Activated naive CD8-positive, alpha-beta T cell treated with anti-CD3 and anti-CD28 coated beads for 36 hours (primary cell): ENCODE measurements around the gene RAC2. TPM values are rescaled to one million over a fixed set of nuclear protein-coding genes. Genes with fewer than 3 reads are reported as not detected.
A peak's percentile ranks its signal among the peaks of the same experiment; 100 is the strongest.

Experiments
- DNase-seq: peaks from one replicate; pipeline ENCODE4 v3.0.0; 2021
- H3K27ac Mint-ChIP-seq: one replicate; pipeline ENCODE4 v1.8.0; 2022; ENCODE audit warnings: mild to moderate bottlenecking, moderate library complexity, mixed read lengths
- H3K27me3 Mint-ChIP-seq: one replicate; pipeline ENCODE4 v1.8.0; 2022; ENCODE audit warnings: mild to moderate bottlenecking, mixed read lengths
- H3K36me3 Mint-ChIP-seq: one replicate; pipeline ENCODE4 v1.8.0; 2021; ENCODE audit warnings: mild to moderate bottlenecking, mixed read lengths
- H3K4me1 Mint-ChIP-seq: one replicate; pipeline ENCODE4 v1.8.0; 2021; ENCODE audit warnings: mixed read lengths
- H3K4me3 Mint-ChIP-seq: one replicate; pipeline ENCODE4 v1.8.0; 2022; ENCODE audit warnings: mild to moderate bottlenecking, moderate library complexity, mixed read lengths
- H3K9me3 Mint-ChIP-seq: one replicate; pipeline ENCODE4 v1.8.0; 2022; ENCODE audit warnings: mixed read lengths
- total RNA-seq, 2 experiments: library from RNA; stranded (reverse); gene quantifications; one replicate each; pipeline ENCODE4 v1.2.3, GENCODE V29; 2021

RAC2 gene
- total RNA-seq, 2 experiments from 2014 or later: 518 to 528 TPM

DNA sequence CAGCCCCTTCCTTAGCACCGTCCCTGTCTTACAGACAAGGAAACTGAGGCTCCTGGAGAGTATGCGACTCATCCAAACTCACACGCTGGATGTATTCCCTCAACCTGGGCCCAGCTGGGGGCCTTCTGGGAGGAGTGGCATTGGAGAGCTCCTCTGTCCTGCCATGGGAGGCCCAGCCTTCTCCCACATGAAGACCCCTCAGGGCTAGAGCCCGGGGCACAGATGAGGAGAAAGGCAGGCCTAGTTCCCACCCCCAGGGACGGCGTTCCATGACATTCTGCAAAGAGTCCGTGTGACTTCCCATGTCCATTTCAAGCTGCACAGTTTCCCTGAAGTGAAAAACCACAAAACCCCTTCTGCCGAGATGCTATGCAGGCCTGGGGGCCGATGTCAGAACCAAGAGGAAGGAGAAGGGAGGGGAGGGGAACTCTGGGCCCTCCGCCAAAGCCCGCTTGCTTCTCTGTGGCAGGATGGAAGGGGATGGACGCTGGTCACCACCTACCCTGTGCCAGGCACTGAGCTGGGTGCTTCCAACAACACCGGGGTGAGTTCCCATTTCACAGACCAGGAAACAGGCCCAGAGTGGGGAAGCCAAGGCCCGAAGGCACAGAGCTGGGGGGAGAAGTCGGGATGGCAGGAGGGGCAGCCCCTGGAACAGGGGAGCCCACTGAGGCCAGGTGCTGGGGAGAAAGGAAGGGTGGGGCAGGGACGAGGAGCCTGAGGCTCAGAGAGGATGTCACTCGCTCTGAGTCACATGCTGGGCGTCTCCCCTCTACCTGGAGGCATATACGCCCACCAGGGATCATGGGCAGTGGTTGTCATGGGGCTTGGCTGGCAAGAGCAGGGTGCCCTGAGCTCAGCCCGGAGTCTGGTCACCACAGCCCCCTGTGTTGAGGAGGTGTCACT, 15.7 kb downstream of the RAC2 start:
- Mint-ChIP-seq H3K27me3 (no peaks in the 10 kb centered on the region), H3K9me3 (peaks cover 4% of the 10 kb centered on the region), H3K4me3 (peak overlapping the region; percentile 78), H3K36me3 (peaks cover 80% of the 10 kb centered on the region), H3K4me1 (peaks cover 89% of the 10 kb centered on the region), H3K27ac (peak overlapping the region; percentile 95)
- DNase-seq: peak; percentile 63

DNA sequence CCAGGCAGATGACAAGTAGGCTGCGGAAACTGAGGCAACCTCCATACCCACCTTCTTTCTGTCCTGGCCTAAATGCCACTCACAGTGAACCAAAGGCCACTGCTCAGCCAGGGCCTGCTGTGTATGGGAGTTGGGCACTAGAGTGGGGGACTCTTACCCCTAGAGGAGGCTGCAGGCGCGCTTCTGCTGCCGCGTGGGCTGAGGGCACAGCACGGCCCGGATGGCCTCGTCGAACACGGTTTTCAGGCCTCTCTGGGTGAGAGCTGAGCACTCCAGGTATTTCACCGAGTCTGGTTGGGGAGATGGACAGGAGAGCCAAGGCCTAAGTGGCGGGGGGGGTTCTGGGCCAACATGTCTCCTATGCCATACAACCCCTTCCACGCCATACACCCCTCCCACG, 17.6 kb downstream of the RAC2 start:
- H3K4me1 Mint-ChIP-seq: peaks cover 87% of the 10 kb centered on the region
- no peaks in the 10 kb centered on the region for H3K27me3 Mint-ChIP-seq
- DNase-seq: peak; percentile 50
- peaks cover 82% of the 10 kb centered on the region for H3K36me3 Mint-ChIP-seq
- H3K4me3 Mint-ChIP-seq: peak overlapping the region; percentile 62
- H3K27ac Mint-ChIP-seq: peak overlapping the region; percentile 98
- H3K9me3 Mint-ChIP-seq: peaks cover 10% of the 10 kb centered on the region

DNA sequence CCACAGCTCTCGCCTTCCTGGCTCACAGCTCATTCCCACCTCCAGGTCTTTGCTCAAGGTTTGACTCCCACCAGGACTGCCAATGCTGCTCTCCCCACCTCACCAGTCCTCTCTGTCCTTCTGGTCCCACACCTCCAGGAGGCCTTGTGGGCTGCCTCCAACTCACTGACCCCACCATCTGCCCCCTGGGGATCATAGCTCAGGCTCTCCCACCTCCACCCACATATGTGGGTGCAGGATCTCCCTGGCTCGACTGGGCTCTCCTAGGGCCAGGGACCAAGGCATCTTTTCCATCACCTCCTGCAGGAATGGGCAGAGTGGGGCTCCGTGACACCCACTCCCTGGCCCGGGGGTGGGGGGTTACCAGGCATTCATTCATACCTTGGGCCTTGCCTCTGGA, 18.0 kb downstream of the RAC2 start:
- peak overlapping the region; percentile 98 for H3K27ac Mint-ChIP-seq
- H3K27me3 Mint-ChIP-seq: no peaks in the 10 kb centered on the region
- H3K4me3 Mint-ChIP-seq: no peak overlapping the region
- H3K9me3 Mint-ChIP-seq: peaks cover 14% of the 10 kb centered on the region
- DNase-seq: no peak
- H3K4me1 Mint-ChIP-seq: peaks cover 87% of the 10 kb centered on the region
- H3K36me3 Mint-ChIP-seq: peaks cover 82% of the 10 kb centered on the region

DNA sequence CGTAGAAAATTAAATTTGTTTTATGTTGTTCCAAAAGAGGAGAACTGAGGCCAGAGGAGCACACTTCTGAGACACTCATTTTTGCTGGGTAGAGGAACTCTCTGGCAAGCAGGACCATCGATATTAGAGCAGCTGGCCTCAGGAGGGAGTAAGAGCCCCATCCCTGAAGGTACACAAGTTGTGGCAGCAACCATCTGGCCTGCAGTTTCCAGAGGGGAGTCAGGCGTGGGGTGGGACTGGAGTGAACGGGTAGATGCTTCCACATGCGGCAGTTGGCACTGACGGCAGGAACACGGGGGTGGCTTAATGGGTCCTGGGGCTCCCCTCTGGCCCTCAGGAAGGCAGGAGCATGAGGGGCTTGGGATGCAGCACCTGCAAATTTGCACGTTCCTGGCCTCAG, 18.6 kb downstream of the RAC2 start:
- Mint-ChIP-seq H3K4me1 (peaks cover 87% of the 10 kb centered on the region), H3K27me3 (no peaks in the 10 kb centered on the region), H3K36me3 (peaks cover 83% of the 10 kb centered on the region), H3K27ac (peak overlapping the region; percentile 98), H3K4me3 (no peak overlapping the region), H3K9me3 (peaks cover 19% of the 10 kb centered on the region)
- DNase-seq: no peak

DNA sequence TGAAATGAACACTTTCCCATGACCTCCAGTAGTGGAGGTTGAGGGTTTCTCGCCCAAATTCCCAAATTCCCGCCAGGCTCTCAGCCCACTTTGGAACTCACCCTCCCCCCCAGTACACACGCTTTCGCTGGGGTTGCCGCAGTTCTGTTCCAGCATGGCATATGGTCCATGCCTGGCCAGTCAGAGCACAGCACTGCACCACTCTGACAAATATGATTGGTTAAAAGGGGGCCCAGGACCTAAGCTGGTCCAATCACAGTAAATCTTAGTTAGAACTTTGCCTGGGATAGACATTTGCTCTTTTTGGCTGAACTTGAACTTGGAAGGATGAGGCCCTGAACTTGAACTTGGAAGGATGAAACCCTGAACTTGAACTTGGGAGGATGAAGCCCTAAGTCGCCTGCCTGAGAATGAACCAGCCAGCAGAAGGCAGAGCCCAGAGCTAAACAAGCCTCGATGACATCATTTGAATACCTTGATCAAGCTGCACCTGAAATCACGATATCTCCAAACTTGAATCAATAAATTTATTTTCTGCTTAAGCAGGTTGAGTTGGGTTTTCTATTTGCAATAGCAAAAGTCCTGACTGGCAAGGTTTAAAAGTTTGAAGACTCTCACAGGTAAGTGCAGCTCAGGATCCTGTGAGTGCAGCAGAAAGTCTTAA, 19.2 kb downstream of the RAC2 start:
- H3K27ac Mint-ChIP-seq: peak overlapping the region; percentile 98
- H3K4me1 Mint-ChIP-seq: peaks cover 87% of the 10 kb centered on the region
- peaks cover 19% of the 10 kb centered on the region for H3K9me3 Mint-ChIP-seq
- peaks cover 84% of the 10 kb centered on the region for H3K36me3 Mint-ChIP-seq
- DNase-seq: no peak
- H3K27me3 Mint-ChIP-seq: no peaks in the 10 kb centered on the region
- H3K4me3 Mint-ChIP-seq: no peak overlapping the region

DNA sequence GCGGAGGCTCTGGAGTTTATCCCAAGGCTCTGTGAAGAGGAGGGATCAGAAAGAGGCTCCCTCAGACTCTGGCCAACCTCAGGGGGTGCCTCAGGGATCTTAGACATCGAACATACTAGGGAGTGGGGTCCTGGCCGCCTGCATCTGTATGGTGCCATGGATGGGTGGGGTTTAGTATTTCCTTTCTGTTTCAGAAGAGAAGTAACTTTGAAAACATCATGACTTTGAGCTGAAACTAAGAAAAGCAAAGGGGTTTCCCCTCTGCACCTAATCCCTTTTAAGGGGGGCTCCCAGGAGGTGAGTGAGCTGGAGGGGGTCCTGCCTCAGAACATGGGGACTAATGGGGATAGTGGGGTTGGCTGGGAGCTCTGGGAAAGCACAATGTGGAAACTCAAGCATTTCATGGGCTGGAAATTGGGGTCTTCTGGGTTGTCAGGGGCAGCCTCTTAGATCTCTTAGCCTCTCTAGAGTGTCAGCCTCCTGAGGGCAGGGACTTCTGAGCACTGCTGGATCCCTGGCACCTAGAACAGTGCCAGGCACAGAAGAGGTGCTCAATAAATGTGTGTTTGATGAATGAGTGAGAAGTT, 20.0 kb downstream of the RAC2 start:
- Mint-ChIP-seq H3K4me1 (peaks cover 87% of the 10 kb centered on the region), H3K36me3 (peaks cover 80% of the 10 kb centered on the region), H3K9me3 (peaks cover 19% of the 10 kb centered on the region), H3K4me3 (peak overlapping the region; percentile 32), H3K27me3 (no peaks in the 10 kb centered on the region), H3K27ac (peak overlapping the region; percentile 98)
- DNase-seq: peak; percentile 45

DNA sequence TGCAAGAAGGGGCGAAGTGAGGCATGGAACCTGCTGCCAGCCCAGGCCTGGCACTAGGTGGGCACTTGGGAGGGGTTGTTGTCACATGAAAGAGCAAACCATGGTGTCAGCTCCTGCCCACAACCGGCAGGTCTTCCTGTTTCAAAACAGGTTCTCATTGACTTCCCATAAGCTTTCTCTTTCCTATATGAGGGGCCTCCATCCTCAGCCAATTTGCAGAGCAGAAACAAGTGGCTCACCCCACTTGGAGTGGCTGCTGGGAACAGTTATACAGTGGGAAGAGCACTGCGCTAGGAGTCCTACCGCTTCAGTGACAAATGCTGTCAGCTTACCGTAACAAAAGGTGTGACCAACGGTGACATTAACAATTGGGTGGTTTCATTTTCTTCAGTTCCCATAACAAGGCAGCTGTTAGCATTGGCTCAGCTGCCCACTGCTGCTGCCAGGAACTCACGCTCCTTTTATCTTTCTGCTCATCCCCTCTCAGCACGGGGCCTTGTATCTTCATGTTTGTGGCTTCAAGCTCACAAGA, 21.6 kb downstream of the RAC2 start:
- Mint-ChIP-seq H3K9me3 (peaks cover 21% of the 10 kb centered on the region), H3K4me1 (peaks cover 86% of the 10 kb centered on the region), H3K4me3 (peak overlapping the region; percentile 37), H3K27me3 (no peaks in the 10 kb centered on the region), H3K27ac (peak overlapping the region; percentile 98), H3K36me3 (peaks cover 77% of the 10 kb centered on the region)
- DNase-seq: peak; percentile 50

DNA sequence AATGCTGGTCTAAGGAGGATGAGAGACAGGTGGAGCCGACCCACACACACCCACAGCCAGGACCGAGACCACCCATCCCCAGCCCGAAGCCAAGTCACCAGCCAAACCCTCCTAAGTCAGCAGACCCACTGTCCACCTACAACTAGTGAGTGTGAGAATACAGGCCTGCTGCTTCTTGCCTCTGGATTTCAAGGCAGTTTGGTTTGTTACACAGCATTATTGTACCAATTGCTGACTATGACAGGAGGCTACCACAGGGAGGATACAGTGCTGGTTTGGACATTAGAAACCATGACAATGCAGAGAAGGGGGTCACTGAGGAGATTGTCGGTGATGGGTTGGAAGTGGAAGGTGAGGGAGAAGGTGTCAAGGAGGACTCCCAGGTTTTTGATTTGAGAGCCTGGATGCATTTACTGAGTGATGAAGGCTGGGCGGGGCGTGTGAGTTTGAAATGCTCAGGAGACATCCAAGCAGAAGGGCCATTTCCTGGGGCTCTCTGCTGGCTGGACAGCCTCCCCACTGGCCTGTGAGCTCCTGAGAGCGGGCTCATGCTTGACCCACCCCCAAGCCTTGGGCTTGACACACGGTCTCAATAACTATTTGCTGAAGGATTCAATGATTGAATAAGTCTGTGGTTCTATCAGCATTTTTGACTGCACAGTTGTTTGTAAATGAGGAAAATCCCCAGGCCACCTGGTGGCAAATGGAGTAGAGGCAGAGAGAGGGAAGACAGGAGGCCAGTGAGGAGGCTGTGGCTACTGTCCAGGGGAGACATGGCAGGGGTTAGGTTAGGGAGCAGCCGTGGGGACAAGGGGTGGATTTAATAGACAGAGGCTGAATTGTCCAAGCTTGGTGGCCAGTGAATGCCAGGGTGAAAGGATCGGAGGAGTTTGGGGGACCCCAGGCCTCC, 22.4 kb downstream of the RAC2 start:
- H3K4me1 Mint-ChIP-seq: peaks cover 91% of the 10 kb centered on the region
- peak overlapping the region; percentile 98 for H3K27ac Mint-ChIP-seq
- DNase-seq: no peak
- peaks cover 21% of the 10 kb centered on the region for H3K9me3 Mint-ChIP-seq
- no peaks in the 10 kb centered on the region for H3K27me3 Mint-ChIP-seq
- H3K36me3 Mint-ChIP-seq: peaks cover 83% of the 10 kb centered on the region
- peak overlapping the region; percentile 6 for H3K4me3 Mint-ChIP-seq

DNA sequence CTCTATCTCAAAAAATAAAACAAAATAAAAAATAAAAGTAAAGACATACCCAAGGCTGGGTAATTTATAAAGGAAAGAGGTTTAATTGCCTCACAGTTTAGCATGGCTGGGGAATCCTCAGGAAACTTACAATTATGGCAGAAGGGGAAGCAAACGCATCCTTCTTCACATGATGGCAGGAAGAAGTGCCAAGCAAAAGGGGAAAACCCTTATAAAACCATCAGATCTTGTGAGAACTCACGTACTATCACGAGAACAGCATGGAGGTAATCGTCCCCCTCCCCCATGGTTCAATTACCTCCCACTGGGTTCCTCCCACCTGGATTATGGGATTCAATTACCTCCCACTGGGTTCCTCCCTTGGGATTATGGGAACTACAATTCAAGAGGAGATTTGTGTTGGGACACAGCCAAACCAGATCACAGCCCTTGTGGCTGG, 23.5 kb downstream of the RAC2 start:
- Mint-ChIP-seq H3K4me3 (peak overlapping the region; percentile 72), H3K27me3 (no peaks in the 10 kb centered on the region), H3K36me3 (peaks cover 76% of the 10 kb centered on the region), H3K9me3 (peaks cover 21% of the 10 kb centered on the region), H3K4me1 (peaks cover 88% of the 10 kb centered on the region), H3K27ac (peak overlapping the region; percentile 98)
- DNase-seq: no peak

DNA sequence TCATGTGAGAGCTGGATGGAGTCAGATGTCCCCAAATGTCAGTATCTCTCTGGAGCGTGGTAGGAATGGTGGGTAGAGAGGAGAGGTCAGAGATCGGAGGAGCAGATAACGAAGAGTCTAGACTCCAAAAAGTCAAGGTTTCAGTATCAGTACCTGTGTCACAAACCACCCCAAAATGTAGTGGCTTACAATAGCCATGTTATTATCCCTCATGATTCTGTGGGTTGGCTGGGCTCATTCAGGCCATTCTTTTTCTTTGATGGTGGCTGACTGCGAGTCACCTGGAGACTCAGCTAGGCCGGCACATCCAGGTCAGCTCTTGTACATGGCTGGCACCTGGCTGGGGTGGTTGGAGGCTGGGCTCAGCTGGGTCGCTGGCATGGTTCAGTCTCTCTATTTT, 24.5 kb downstream of the RAC2 start:
- no peak for DNase-seq
- Mint-ChIP-seq H3K27ac (peak overlapping the region; percentile 98), H3K4me1 (peaks cover 80% of the 10 kb centered on the region), H3K9me3 (peaks cover 21% of the 10 kb centered on the region), H3K36me3 (peaks cover 66% of the 10 kb centered on the region), H3K4me3 (peak overlapping the region; percentile 72), H3K27me3 (no peaks in the 10 kb centered on the region)

DNA sequence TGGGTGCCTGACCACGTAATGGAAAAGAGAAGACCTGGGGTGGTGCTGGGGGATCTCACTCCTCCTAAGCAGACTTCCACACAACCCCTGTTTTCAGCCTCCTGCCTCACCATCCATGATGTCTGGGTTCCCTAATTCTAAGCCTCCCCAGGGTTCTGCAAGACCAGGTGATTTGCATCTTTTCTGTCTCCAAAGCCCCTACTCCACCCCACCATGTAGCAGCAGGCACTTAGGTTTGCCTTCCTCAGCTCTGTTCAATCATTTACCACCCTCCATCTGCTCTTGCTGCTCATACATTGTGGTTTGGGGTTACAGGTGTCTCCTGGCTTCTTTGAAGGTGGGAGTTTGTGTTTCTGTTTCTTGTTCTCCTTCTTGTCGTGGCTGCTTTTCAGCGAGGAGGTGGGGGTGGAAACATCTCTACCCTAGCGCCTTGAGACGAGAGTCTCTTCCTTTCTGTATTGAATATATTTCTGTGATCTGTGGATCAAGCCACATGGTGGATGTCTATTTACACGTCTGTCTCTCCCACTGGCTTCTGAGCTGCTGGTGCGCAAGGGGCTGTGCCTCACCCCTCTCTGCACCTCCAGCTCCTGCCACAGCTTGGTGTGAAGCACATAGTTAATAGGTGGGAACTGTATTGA, 25.2 kb downstream of the RAC2 start:
- Mint-ChIP-seq H3K27ac (peak overlapping the region; percentile 98), H3K36me3 (peaks cover 60% of the 10 kb centered on the region), H3K27me3 (no peaks in the 10 kb centered on the region)

DNA sequence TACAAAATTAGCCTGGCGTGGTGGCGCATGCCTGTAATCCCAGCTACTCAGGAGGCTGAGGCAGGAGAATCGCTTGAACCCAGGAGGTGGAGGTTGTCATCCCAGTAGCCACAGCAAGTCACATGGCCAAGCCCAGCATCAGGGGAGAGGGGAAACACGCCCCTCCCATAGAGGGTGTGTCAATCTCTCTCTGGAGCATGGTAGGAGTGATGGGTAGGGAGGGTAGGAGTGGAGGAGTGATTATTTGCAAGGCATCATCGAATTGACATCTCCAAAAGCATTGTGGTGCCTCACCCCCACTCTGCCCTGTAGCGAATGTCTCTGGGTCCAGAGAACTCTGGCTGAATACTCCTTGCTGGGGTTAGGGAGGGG, 25.7 kb downstream of the RAC2 start:
- peak overlapping the region; percentile 72 for H3K4me3 Mint-ChIP-seq
- peak overlapping the region; percentile 98 for H3K27ac Mint-ChIP-seq
- peaks cover 69% of the 10 kb centered on the region for H3K4me1 Mint-ChIP-seq
- H3K36me3 Mint-ChIP-seq: peaks cover 55% of the 10 kb centered on the region
- peaks cover 17% of the 10 kb centered on the region for H3K9me3 Mint-ChIP-seq
- no peaks in the 10 kb centered on the region for H3K27me3 Mint-ChIP-seq
- DNase-seq: no peak

More for the DNA sequence above, 25.2 kb downstream of the RAC2 start:
- H3K4me3 Mint-ChIP-seq: peak overlapping the region; percentile 72
- peaks cover 17% of the 10 kb centered on the region for H3K9me3 Mint-ChIP-seq
- H3K4me1 Mint-ChIP-seq: peaks cover 74% of the 10 kb centered on the region
- DNase-seq: peak; percentile 81

DNA sequence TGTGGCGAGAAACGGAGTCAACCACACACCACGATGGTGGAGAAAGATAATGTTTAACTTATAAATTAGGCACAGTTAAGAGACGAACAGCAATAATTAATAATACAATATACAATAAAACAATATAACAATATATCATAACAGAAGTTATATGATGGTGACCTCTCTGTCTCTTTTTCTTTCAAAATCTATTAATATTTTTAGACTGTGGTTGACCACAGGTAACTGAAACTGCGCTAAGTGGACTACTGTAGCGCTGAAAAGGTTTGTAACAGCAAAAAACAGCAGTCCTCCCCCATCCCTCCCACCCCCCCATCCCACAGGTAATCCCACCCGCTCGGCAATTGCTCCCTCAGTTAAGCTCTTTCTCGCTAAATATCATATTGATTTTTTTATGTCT, 28.2 kb downstream of the RAC2 start:
- no peak for DNase-seq
- Mint-ChIP-seq H3K4me3 (no peak overlapping the region), H3K9me3 (peaks cover 5% of the 10 kb centered on the region), H3K36me3 (peaks cover 30% of the 10 kb centered on the region), H3K4me1 (peaks cover 56% of the 10 kb centered on the region), H3K27me3 (no peaks in the 10 kb centered on the region), H3K27ac (no peak overlapping the region)

DNA sequence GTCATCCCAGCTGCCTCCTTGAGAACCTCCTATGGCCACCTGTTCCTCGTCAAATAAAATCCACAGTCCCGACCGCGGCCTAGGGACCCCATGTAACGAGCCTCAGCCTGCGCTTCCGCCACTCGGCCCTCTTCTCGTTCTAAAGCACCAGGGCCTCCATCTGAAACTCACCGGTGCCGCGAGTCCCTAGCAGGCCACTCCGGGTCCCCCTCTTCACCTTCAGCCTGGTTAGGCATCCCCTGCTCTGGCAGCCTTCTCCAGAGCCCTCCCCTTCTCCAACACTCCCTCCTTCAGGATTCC, 29.4 kb downstream of the RAC2 start:
- H3K36me3 Mint-ChIP-seq: peaks cover 23% of the 10 kb centered on the region
- H3K9me3 Mint-ChIP-seq: peaks cover 2% of the 10 kb centered on the region
- H3K27me3 Mint-ChIP-seq: no peaks in the 10 kb centered on the region
- H3K4me3 Mint-ChIP-seq: no peak overlapping the region
- peaks cover 48% of the 10 kb centered on the region for H3K4me1 Mint-ChIP-seq
- no peak for DNase-seq
- no peak overlapping the region for H3K27ac Mint-ChIP-seq
